ENCODE results near the gene SKI.

The SKI gene

DNA sequence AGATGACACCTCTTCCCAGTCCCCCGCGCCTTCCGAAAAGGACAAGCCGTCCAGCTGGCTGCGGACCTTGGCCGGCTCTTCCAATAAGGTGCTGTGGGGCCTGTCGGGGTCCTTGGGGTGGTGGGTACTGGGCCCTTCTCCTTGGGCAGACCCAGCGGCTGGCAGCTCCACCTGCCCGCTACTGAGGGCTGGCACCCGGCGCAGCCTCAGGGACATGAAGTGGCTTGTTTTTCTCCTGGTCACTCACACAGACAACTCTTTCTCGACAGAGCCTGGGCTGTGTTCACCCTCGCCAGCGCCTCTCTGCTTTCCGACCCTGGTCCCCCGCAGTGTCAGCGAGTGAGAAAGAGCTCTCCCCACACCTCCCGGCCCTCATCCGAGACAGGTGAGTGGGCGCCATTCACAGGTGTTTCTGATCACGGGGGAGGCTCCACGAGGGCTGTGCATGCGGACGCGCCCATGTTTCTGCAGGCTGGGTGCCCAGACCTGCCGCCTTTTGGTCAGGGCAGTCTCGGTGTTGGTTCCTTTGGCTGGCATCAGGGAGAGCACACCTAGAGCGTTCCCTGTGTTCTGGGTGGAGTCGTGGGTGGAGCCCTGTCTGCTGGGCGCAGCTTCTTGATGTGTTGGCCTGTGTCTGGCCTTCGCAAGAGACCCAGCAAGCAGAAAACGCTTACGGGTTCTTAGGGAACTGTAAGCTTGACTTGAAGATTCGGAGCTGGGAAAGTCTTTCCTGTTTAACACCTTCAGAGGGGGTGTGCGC lies 75.1 kb downstream of the SKI start:
- no peak overlapping the region for H3K4me2 ChIP-seq (ENCODE audit: low read depth, low read length)
- H3K9me3 ChIP-seq (replicated peaks; ENCODE audit: insufficient read depth, low read length) = no peaks in the 10 kb centered on the region
- no peak overlapping the region for H3K27ac ChIP-seq (ENCODE audit: low read length)
- TF ChIP-seq, protein P1, sequence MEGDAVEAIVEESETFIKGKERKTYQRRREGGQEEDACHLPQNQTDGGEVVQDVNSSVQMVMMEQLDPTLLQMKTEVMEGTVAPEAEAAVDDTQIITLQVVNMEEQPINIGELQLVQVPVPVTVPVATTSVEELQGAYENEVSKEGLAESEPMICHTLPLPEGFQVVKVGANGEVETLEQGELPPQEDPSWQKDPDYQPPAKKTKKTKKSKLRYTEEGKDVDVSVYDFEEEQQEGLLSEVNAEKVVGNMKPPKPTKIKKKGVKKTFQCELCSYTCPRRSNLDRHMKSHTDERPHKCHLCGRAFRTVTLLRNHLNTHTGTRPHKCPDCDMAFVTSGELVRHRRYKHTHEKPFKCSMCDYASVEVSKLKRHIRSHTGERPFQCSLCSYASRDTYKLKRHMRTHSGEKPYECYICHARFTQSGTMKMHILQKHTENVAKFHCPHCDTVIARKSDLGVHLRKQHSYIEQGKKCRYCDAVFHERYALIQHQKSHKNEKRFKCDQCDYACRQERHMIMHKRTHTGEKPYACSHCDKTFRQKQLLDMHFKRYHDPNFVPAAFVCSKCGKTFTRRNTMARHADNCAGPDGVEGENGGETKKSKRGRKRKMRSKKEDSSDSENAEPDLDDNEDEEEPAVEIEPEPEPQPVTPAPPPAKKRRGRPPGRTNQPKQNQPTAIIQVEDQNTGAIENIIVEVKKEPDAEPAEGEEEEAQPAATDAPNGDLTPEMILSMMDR (IDR thresholded peaks at IDR 0.05; ENCODE audit: low read length) = no peak
- TF ChIP-seq EZH2 (optimal IDR thresholded peaks at IDR 0.05; ENCODE audit: low read depth, low read length) (no peak), EZH2phosphoT487 (IDR thresholded peaks at IDR 0.05; ENCODE audit: low read length) (no peak)
- no peak overlapping the region for H3K4me3 ChIP-seq (ENCODE audit: low read length)
- H4K20me1 ChIP-seq (ENCODE audit: insufficient read depth, low read length) = no peaks in the 10 kb centered on the region
- no peak for DNase-seq
- peaks cover 23% of the 10 kb centered on the region for H3F3A ChIP-seq (ENCODE audit: insufficient read depth, low read length)
- H3K36me3 ChIP-seq (replicated peaks; ENCODE audit: insufficient read depth, low read length) = no peaks in the 10 kb centered on the region
- H3K79me2 ChIP-seq (ENCODE audit: low read length) = peaks cover 31% of the 10 kb centered on the region
- no peaks in the 10 kb centered on the region for H3K27me3 ChIP-seq (replicated peaks; ENCODE audit: insufficient read depth, low read length)
- no peak overlapping the region for H2AFZ ChIP-seq (ENCODE audit: low read length)
- H3K4me1 ChIP-seq (ENCODE audit: low read length) = peaks cover 24% of the 10 kb centered on the region
- H3K9me2 ChIP-seq (replicated peaks; ENCODE audit: insufficient read depth, low read length) = no peaks in the 10 kb centered on the region
- H3K9ac ChIP-seq (ENCODE audit: low read length) = no peak overlapping the region

DNA sequence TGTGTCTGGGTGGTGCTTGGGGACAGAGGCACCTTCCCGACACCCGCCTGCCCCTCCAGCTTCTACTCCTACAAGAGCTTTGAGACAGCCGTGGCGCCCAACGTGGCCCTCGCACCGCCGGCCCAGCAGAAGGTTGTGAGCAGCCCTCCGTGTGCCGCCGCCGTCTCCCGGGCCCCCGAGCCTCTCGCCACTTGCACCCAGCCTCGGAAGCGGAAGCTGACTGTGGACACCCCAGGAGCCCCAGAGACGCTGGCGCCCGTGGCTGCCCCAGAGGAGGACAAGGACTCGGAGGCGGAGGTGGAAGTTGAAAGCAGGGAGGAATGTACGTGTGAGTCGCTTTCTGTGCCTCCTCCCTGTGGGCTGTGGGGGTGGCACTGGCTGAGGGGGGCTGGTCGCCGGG lies 75.7 kb downstream of the SKI start:
- H3K4me3 ChIP-seq (ENCODE audit: low read length) = no peak overlapping the region
- H3F3A ChIP-seq (ENCODE audit: insufficient read depth, low read length) = peaks cover 23% of the 10 kb centered on the region
- H2AFZ ChIP-seq (ENCODE audit: low read length) = no peak overlapping the region
- no peaks in the 10 kb centered on the region for H4K20me1 ChIP-seq (ENCODE audit: insufficient read depth, low read length)
- H3K9me3 ChIP-seq (replicated peaks; ENCODE audit: insufficient read depth, low read length) = no peaks in the 10 kb centered on the region
- no peaks in the 10 kb centered on the region for H3K36me3 ChIP-seq (replicated peaks; ENCODE audit: insufficient read depth, low read length)
- no peak overlapping the region for H3K4me2 ChIP-seq (ENCODE audit: low read depth, low read length)
- TF ChIP-seq, protein P1 (IDR thresholded peaks at IDR 0.05; ENCODE audit: low read length) = no peak
- TF ChIP-seq EZH2phosphoT487 (IDR thresholded peaks at IDR 0.05; ENCODE audit: low read length) (no peak), EZH2 (optimal IDR thresholded peaks at IDR 0.05; ENCODE audit: low read depth, low read length) (no peak)
- no peaks in the 10 kb centered on the region for H3K9me2 ChIP-seq (replicated peaks; ENCODE audit: insufficient read depth, low read length)
- DNase-seq = no peak
- no peak overlapping the region for H3K27ac ChIP-seq (ENCODE audit: low read length)
- peaks cover 24% of the 10 kb centered on the region for H3K4me1 ChIP-seq (ENCODE audit: low read length)
- no peak overlapping the region for H3K9ac ChIP-seq (ENCODE audit: low read length)
- H3K27me3 ChIP-seq (replicated peaks; ENCODE audit: insufficient read depth, low read length) = no peaks in the 10 kb centered on the region
- H3K79me2 ChIP-seq (ENCODE audit: low read length) = peaks cover 25% of the 10 kb centered on the region

DNA sequence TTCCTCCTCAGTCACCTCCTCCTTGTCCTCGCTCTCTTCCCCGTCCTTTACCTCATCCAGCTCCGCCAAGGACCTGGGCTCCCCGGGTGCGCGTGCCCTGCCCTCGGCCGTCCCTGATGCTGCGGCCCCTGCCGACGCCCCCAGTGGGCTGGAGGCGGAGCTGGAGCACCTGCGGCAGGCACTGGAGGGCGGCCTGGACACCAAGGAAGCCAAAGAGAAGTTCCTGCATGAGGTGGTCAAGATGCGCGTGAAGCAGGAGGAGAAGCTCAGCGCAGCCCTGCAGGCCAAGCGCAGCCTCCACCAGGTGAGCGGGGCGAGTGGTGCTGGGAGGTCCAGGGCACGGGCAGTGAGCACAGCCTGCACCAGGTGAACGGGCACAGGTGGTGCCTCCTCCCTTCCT lies 76.2 kb downstream of the SKI start:
- TF ChIP-seq, protein P1 (IDR thresholded peaks at IDR 0.05; ENCODE audit: low read length) = no peak
- TF ChIP-seq EZH2 (optimal IDR thresholded peaks at IDR 0.05; ENCODE audit: low read depth, low read length) (no peak), EZH2phosphoT487 (IDR thresholded peaks at IDR 0.05; ENCODE audit: low read length) (no peak)

More for the DNA sequence above, 76.2 kb downstream of the SKI start:
- Histone ChIP-seq H3F3A (ENCODE audit: insufficient read depth, low read length) (peaks cover 23% of the 10 kb centered on the region), H3K4me1 (ENCODE audit: low read length) (peaks cover 22% of the 10 kb centered on the region), H3K9ac (ENCODE audit: low read length) (no peak overlapping the region), H3K36me3 (replicated peaks; ENCODE audit: insufficient read depth, low read length) (no peaks in the 10 kb centered on the region), H3K27me3 (replicated peaks; ENCODE audit: insufficient read depth, low read length) (no peaks in the 10 kb centered on the region), H3K27ac (ENCODE audit: low read length) (no peak overlapping the region), H4K20me1 (ENCODE audit: insufficient read depth, low read length) (no peaks in the 10 kb centered on the region), H3K9me2 (replicated peaks; ENCODE audit: insufficient read depth, low read length) (no peaks in the 10 kb centered on the region), H2AFZ (ENCODE audit: low read length) (no peak overlapping the region), H3K4me3 (ENCODE audit: low read length) (no peak overlapping the region), H3K79me2 (ENCODE audit: low read length) (peaks cover 20% of the 10 kb centered on the region), H3K9me3 (replicated peaks; ENCODE audit: insufficient read depth, low read length) (no peaks in the 10 kb centered on the region), H3K4me2 (ENCODE audit: low read depth, low read length) (no peak overlapping the region)
- DNase-seq = no peak

Data from MM.1S (cell line).